ENCODE measurements around the gene MLPH. TPM values are rescaled to one million over a fixed set of nuclear protein-coding genes. Genes with fewer than 3 reads are reported as not detected.

The MLPH gene
- total RNA-seq, 1 donor from 2014 or later, result not detected

DNA sequence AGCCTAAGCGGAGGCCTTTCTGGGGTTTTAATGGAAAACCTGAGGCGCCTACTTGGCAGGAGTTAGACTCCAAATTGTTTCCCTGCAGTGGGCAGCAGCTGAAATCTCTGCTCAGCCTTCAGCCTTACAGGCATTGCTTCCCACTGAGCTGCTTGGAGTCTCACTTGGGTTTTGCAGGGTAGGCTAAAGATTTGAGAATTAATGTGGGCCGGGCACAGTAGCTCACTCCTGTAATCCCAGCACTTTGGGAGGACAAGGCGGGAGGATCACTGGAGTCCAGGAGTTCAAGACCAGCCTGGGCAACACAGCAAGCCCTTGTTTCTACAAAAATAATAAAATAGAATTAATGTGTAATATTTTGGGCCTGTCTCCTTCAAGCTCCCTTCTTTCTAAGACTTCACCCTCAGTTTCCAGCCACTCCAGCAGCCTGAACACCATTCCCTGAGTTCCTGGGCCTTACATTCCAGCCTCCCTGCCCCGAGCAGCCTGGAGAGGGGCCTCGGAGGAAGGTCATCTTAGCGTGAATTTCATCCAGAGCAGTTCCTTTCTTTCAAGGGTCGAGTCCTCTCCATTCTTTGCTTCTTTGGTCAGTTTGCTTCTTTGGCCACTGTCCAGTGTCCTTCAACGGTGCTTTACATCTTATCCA is 112.5 kb downstream of the MLPH start:
- no peak overlapping the region for H3K27ac ChIP-seq
- H3K4me2 ChIP-seq, result no peak overlapping the region
- no peak overlapping the region for H2AFZ ChIP-seq (replicated peaks)
- peaks cover 29% of the 10 kb centered on the region for H3F3A ChIP-seq (ENCODE audit: low read depth)
- no peaks in the 10 kb centered on the region for H3K36me3 ChIP-seq
- peaks cover 7% of the 10 kb centered on the region for H4K20me1 ChIP-seq (ENCODE audit: low read depth)
- H3K9me3 Mint-ChIP-seq, result no peaks in the 10 kb centered on the region
- H3K27me3 ChIP-seq, result no peaks in the 10 kb centered on the region
- H3K27ac Mint-ChIP-seq, result no peak overlapping the region
- no peak overlapping the region for H3K4me3 Mint-ChIP-seq
- H3K27me3 Mint-ChIP-seq (ENCODE audit: insufficient read depth, low read depth), result peaks cover 8% of the 10 kb centered on the region
- no peaks in the 10 kb centered on the region for H3K79me2 ChIP-seq (ENCODE audit: low read depth)
- TF ChIP-seq EZH2phosphoT487 (IDR thresholded peaks at IDR 0.05), result no peak
- TF ChIP-seq EZH2 (IDR thresholded peaks at IDR 0.05), result no peak
- TF ChIP-seq, protein P1, sequence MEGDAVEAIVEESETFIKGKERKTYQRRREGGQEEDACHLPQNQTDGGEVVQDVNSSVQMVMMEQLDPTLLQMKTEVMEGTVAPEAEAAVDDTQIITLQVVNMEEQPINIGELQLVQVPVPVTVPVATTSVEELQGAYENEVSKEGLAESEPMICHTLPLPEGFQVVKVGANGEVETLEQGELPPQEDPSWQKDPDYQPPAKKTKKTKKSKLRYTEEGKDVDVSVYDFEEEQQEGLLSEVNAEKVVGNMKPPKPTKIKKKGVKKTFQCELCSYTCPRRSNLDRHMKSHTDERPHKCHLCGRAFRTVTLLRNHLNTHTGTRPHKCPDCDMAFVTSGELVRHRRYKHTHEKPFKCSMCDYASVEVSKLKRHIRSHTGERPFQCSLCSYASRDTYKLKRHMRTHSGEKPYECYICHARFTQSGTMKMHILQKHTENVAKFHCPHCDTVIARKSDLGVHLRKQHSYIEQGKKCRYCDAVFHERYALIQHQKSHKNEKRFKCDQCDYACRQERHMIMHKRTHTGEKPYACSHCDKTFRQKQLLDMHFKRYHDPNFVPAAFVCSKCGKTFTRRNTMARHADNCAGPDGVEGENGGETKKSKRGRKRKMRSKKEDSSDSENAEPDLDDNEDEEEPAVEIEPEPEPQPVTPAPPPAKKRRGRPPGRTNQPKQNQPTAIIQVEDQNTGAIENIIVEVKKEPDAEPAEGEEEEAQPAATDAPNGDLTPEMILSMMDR (IDR thresholded peaks at IDR 0.05), result no peak
- DNase-seq (ENCODE audit: low spot score), result no peak
- H3K9me3 ChIP-seq (ENCODE audit: low read depth), result no peaks in the 10 kb centered on the region
- H3K4me1 ChIP-seq, result peaks cover 33% of the 10 kb centered on the region
- H3K36me3 Mint-ChIP-seq, result no peaks in the 10 kb centered on the region
- peaks cover 45% of the 10 kb centered on the region for H3K4me1 Mint-ChIP-seq
- H3K9ac ChIP-seq, result no peak overlapping the region
- no peak overlapping the region for H3K4me3 ChIP-seq

DNA sequence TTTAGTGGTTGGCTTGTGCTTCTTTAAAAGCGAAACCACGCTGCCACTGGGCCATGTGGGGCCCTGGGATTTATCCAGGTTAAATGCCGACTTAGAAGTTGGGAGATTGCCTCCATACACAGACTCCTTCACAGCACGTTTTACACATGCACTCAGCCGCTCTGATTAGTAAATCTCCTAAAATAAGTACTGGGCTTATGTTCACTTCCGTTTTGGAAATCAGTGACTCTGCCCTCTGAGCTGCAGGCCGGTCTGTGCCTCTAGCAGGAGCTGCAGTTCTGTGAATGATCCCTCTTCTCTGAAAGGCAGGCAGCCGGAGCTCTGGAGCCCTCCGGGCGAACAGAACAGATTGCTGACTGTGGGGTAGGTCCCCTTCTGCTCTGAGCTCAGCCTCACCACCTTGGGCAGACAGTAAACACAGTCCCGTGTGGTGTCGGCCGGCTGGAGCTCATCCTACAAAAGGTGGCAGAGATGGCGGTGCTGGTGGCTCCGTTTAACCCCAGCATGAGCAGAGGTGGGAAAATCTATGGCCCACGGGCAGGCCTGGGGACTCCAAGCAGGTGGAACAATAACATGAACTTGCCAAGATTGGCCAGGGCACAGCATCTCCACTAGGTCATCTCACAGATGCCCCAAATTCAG is 113.3 kb downstream of the MLPH start:
- Histone ChIP-seq H3K79me2 (ENCODE audit: low read depth) (no peaks in the 10 kb centered on the region), H3K4me2 (no peak overlapping the region), H3K36me3 (no peaks in the 10 kb centered on the region), H3K27ac (no peak overlapping the region), H2AFZ (replicated peaks) (no peak overlapping the region), H3F3A (ENCODE audit: low read depth) (peaks cover 22% of the 10 kb centered on the region), H3K4me1 (peaks cover 26% of the 10 kb centered on the region), H4K20me1 (ENCODE audit: low read depth) (peaks cover 1% of the 10 kb centered on the region), H3K9me3 (ENCODE audit: low read depth) (no peaks in the 10 kb centered on the region), H3K4me3 (no peak overlapping the region), H3K9ac (no peak overlapping the region), H3K27me3 (no peaks in the 10 kb centered on the region)
- Mint-ChIP-seq H3K27me3 (ENCODE audit: insufficient read depth, low read depth) (peaks cover 8% of the 10 kb centered on the region), H3K36me3 (no peaks in the 10 kb centered on the region), H3K27ac (no peak overlapping the region), H3K4me3 (no peak overlapping the region), H3K9me3 (no peaks in the 10 kb centered on the region), H3K4me1 (peaks cover 38% of the 10 kb centered on the region)
- no peak for DNase-seq (ENCODE audit: low spot score)
- TF ChIP-seq EZH2phosphoT487 (IDR thresholded peaks at IDR 0.05) (no peak), EZH2 (IDR thresholded peaks at IDR 0.05) (no peak)
- TF ChIP-seq, protein P1 (IDR thresholded peaks at IDR 0.05), result no peak

DNA sequence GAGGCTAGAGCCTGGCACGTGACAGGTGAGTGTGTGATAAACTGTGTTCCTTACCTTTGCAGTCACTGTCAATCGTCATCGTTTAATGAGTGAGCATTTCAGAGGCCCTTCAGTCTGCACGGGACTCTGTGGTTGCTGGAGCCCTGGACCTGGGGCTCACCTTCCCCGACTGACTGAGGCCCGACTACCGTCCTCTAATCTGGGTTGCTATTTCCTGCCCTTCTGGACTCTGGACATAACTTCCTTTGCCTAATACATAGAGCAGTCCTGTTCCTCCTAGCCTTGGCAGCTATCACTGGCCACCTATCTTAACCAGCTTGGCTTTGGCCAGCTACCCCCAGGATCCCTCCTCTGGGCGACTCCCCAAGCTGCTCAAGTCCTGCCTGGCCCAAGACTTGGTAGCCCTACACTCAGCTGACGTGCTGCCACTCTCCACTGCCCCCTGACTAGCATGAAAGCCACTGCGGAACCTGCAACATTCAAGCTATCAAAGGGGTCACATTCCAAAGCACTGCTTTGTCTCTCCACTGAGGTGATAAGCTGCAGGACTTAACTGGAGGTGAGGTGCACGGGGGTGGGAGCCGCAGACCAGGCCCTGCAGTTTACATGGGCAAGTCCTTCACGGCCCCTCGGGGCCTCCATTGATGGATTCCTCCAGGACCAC is 114.5 kb downstream of the MLPH start:
- Histone ChIP-seq H3K27me3 (no peaks in the 10 kb centered on the region), H3K4me2 (no peak overlapping the region), H3K79me2 (ENCODE audit: low read depth) (no peaks in the 10 kb centered on the region), H3K9ac (no peak overlapping the region), H3K36me3 (no peaks in the 10 kb centered on the region), H3K9me3 (ENCODE audit: low read depth) (no peaks in the 10 kb centered on the region), H3K27ac (no peak overlapping the region), H3F3A (ENCODE audit: low read depth) (peaks cover 16% of the 10 kb centered on the region), H3K4me1 (peaks cover 25% of the 10 kb centered on the region), H2AFZ (replicated peaks) (no peak overlapping the region), H3K4me3 (no peak overlapping the region), H4K20me1 (ENCODE audit: low read depth) (no peaks in the 10 kb centered on the region)
- H3K4me3 Mint-ChIP-seq, result no peak overlapping the region
- H3K4me1 Mint-ChIP-seq, result peaks cover 37% of the 10 kb centered on the region
- peaks cover 10% of the 10 kb centered on the region for H3K27me3 Mint-ChIP-seq (ENCODE audit: insufficient read depth, low read depth)
- no peak overlapping the region for H3K27ac Mint-ChIP-seq
- TF ChIP-seq EZH2 (IDR thresholded peaks at IDR 0.05), result no peak
- TF ChIP-seq, protein P1 (IDR thresholded peaks at IDR 0.05), result peak; percentile 36
- H3K36me3 Mint-ChIP-seq, result no peaks in the 10 kb centered on the region
- peak; percentile 71 for DNase-seq (ENCODE audit: low spot score)
- H3K9me3 Mint-ChIP-seq, result no peaks in the 10 kb centered on the region

Data from neural progenitor cell (in vitro differentiated cells).